Ovary (tissue), 9 donors: Measurements from ENCODE around the gene PTPRU. TPM values are rescaled to one million over a fixed set of nuclear protein-coding genes. Genes with fewer than 3 reads are reported as not detected.

Source experiments
- DNase-seq, 5 donors: peaks; one replicate each; pipeline ENCODE4 v3.0.0-alpha.2; 2019 to 2020
- H3K27ac ChIP-seq, 2 donors: fragments of 200-600 bp; one replicate each; pipeline versions ENCODE4 v1.5.1 to v1.8.0; 2019 to 2022
- H3K27me3 ChIP-seq: fragments of 200-600 bp; one replicate; pipeline ENCODE4 v1.8.0; 2022
- H3K36me3 ChIP-seq: fragments of 200-600 bp; sonication (generic); one replicate; pipeline ENCODE4 v1.5.1; 2019
- H3K4me1 ChIP-seq: one replicate; pipeline ENCODE4 v1.8.1; 2013; ENCODE audit warnings: mild to moderate bottlenecking, moderate library complexity; ENCODE audit not compliant: insufficient read depth
- H3K4me3 ChIP-seq: fragments of 200-600 bp; sonication (generic); one replicate; pipeline ENCODE4 v1.5.1; 2017
- H3K9me3 ChIP-seq, 2 donors: fragments of 200-600 bp in 1 of 2; sonication (generic) in 1 of 2; one replicate each; pipeline versions ENCODE4 v1.5.1 to v1.8.1; 2013 to 2019; ENCODE audit warnings: mild to moderate bottlenecking in 1 of 2, moderate library complexity in 1 of 2
- EP300 ChIP-seq: sonication (generic); formaldehyde crosslinking; IDR thresholded peaks from one replicate; pipeline ENCODE4 v1.6.1; 2017; ENCODE audit warnings: antibody characterized with exemption
- POLR2A ChIP-seq: fragments of 450-650 bp; IDR thresholded peaks from one replicate; pipeline ENCODE4 v1.6.1; 2017; ENCODE audit warnings: antibody characterized with exemption, mild to moderate bottlenecking, moderate library complexity
- whole genome bisulfite sequencing, 3 donors: extraction: QIAGEN DNeasy Blood & Tissue Kit in 1 of 3; methylation state at CpG; one replicate each; pipeline versions ENCODE4 v1.1.5 to v1.1.7; 2013 to 2017; 5-methylcytosine and 5-hydroxymethylcytosine counted together
- intact Hi-C, 4 donors: fragments of 100-400 bp; cut with DNase I; formaldehyde crosslinking; loops; one replicate each; pipeline versions ENCODE4 v1.11.0 to v1.15.1; 2022 to 2023
- polyA plus RNA-seq, 2 donors: library from polyadenylated mRNA; stranded (reverse); fragments of 200-250 nt in 1 of 2; fragments of 350-450 nt in 1 of 2; fragmentation: Illumina TruSeq in 1 of 2; extraction: RNeasy Lipid Tissue Mini Kit (QIAGEN cat#74804) in 1 of 2; gene quantifications; one replicate each; pipeline ENCODE4 v1.2.3, GENCODE V29; 2013 to 2014
- total RNA-seq, 7 donors: library from RNA; depleted of rRNA in 2 of 7; stranded (reverse); fragments of >200 nt in 2 of 7; fragmentation: NEBNext Ultra II Directional in 3 of 7; extraction: Animal tissue kit (Norgen Biotek cat#: 25700) in 3 of 7; gene quantifications; one replicate each; pipeline versions ENCODE4 v1.1.0 to v1.2.4, GENCODE V29; 2016 to 2023
- TF ChIP-seq, protein P1 (sequence below), 3 donors: fragments of 450-650 bp in 2 of 3; fragments of 200-600 bp in 1 of 3; IDR thresholded peaks; one replicate each; pipeline versions ENCODE4 v1.5.1 to v1.8.0; 2016 to 2022; ENCODE audit warnings: antibody characterized with exemption in 3 of 3, mild to moderate bottlenecking in 1 of 3
- donor health status: DM: no; HTN: no; CAD: no; lungs with moderate emphysema.
- donor health status: DM: no; HTN: no; CAD: no.
- donor health status: Bipolar disorder and iron deficiency.
- donor health status: DM: yes; HTN: yes; CAD: no.
- donor health status: DM: no; HTN: no; CAD: no.
- donor health status: DM: yes; HTN: yes; CAD: no.

PTPRU gene
- total and polyA plus RNA-seq, 9 donors = 2.9 to 45.2 (median 29.9) TPM

- no peak for DNase-seq
Measured at GRCh38 chr1:29222686-29223085, 13.6 kb upstream of the PTPRU start.

GRCh38 chr1:29223521-29223920 is 12.8 kb upstream of the PTPRU start:
- Histone ChIP-seq H3K9me3 (no peaks in the 10 kb centered on the region), H3K4me1 (no peaks in the 10 kb centered on the region), H3K27me3 (no peaks in the 10 kb centered on the region), H3K27ac (no peak overlapping the region), H3K4me3 (no peak overlapping the region), H3K36me3 (no peaks in the 10 kb centered on the region)
- WGBS, 3 donors = 77 to 87% (median 83%) methylated on average over 6 of the region's 6 CpGs
- no peak for DNase-seq
- intact Hi-C loops = no loop called here
- no peak for TF ChIP-seq EP300
- TF ChIP-seq POLR2A = no peak
- TF ChIP-seq, protein P1, sequence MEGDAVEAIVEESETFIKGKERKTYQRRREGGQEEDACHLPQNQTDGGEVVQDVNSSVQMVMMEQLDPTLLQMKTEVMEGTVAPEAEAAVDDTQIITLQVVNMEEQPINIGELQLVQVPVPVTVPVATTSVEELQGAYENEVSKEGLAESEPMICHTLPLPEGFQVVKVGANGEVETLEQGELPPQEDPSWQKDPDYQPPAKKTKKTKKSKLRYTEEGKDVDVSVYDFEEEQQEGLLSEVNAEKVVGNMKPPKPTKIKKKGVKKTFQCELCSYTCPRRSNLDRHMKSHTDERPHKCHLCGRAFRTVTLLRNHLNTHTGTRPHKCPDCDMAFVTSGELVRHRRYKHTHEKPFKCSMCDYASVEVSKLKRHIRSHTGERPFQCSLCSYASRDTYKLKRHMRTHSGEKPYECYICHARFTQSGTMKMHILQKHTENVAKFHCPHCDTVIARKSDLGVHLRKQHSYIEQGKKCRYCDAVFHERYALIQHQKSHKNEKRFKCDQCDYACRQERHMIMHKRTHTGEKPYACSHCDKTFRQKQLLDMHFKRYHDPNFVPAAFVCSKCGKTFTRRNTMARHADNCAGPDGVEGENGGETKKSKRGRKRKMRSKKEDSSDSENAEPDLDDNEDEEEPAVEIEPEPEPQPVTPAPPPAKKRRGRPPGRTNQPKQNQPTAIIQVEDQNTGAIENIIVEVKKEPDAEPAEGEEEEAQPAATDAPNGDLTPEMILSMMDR (IDR thresholded peaks at IDR 0.05) = no peak

More at GRCh38 chr1:29222686-29223085, 13.6 kb upstream of the PTPRU start:
- H3K27ac ChIP-seq = no peak overlapping the region
- H3K4me3 ChIP-seq = no peak overlapping the region
- H3K4me1 ChIP-seq = no peaks in the 10 kb centered on the region
- H3K27me3 ChIP-seq = no peaks in the 10 kb centered on the region
- intact Hi-C loops = no loop called here
- no peaks in the 10 kb centered on the region for H3K9me3 ChIP-seq
- H3K36me3 ChIP-seq = no peaks in the 10 kb centered on the region
- TF ChIP-seq EP300 = no peak
- no peak for TF ChIP-seq POLR2A
- TF ChIP-seq, protein P1 (IDR thresholded peaks at IDR 0.05) = no peak
- WGBS, 3 donors = 85 to 94% (median 88%) methylated on average over 1 of the region's 1 CpG

GRCh38 chr1:29224356-29224837 is 11.9 kb upstream of the PTPRU start:
- intact Hi-C loops = no loop called here
- H3K4me1 ChIP-seq = no peaks in the 10 kb centered on the region
- H3K27ac ChIP-seq = no peak overlapping the region
- no peak for DNase-seq
- no peaks in the 10 kb centered on the region for H3K27me3 ChIP-seq
- TF ChIP-seq EP300 = no peak
- TF ChIP-seq, protein P1 (IDR thresholded peaks at IDR 0.05) = no peak
- no peak for TF ChIP-seq POLR2A
- no peak overlapping the region for H3K4me3 ChIP-seq
- no peaks in the 10 kb centered on the region for H3K36me3 ChIP-seq
- WGBS, 3 donors = 84 to 88% (median 86%) methylated on average over 5 of the region's 5 CpGs
- no peaks in the 10 kb centered on the region for H3K9me3 ChIP-seq

DNA sequence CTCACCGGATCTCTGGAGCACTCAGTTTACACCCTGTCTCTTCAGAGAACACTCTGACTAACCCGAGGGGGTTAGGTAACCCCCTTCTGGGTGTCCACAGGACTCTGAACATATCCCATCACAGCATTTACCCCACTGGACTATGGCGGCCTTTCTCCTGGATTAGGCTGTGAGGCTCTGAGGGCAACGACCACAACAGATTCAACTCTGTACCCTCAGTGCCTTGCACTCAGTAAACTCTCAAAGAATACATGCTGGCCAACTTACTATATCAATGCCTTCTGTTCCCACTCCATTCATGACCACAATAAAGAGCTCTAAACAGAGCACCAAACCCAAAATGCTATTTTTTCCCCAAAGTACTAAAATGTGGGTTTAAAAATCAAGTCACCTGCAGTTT is 11.0 kb upstream of the PTPRU start:
- Histone ChIP-seq H3K4me3 (no peak overlapping the region), H3K36me3 (no peaks in the 10 kb centered on the region), H3K27me3 (no peaks in the 10 kb centered on the region), H3K9me3 (no peaks in the 10 kb centered on the region), H3K27ac (no peak overlapping the region), H3K4me1 (peaks cover 2% of the 10 kb centered on the region)
- no peak for DNase-seq
- TF ChIP-seq, protein P1 (IDR thresholded peaks at IDR 0.05) = no peak
- TF ChIP-seq EP300 = no peak
- TF ChIP-seq POLR2A = no peak
- 90 to 93% (median 91%) methylated on average over 4 of the region's 4 CpGs for WGBS, 3 donors
- intact Hi-C loops = no loop called here
